Measurements from ENCODE around the gene ANGPTL2. TPM values are rescaled to one million over a fixed set of nuclear protein-coding genes. Genes with fewer than 3 reads are reported as not detected.

ANGPTL2 gene
- total RNA-seq, 1 donor from 2014 or later: 65.8 TPM

DNA sequence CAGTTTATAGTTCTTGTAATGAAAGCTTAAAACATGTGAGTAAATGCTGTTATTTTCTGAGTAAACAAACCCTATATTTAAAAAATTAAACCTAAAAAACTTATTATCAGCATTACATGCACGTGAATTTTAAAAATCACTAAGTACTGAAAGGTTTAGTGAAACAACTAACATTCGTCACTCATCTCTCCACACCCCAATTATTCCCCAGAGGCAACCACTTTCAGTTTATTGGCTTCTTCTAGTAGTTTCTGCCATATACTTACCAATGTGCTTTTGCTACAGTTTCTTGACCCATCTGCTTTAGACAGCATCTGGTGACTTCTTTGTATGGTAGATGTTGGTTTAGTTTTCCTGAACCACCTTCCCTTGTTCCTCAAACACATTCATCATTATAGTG is 58.1 kb downstream of the ANGPTL2 start:
- intact Hi-C loops (cut with DNase I): no loop called here
- no peak overlapping the region for H3K27ac ChIP-seq
- H3K4me3 ChIP-seq: no peak overlapping the region
- H3K4me1 ChIP-seq: peaks cover 10% of the 10 kb centered on the region
- H3K9me3 ChIP-seq: no peaks in the 10 kb centered on the region
- H3K36me3 ChIP-seq: no peaks in the 10 kb centered on the region
- no peak for DNase-seq (ENCODE audit: extremely low spot score in 2 of 2)
- TF ChIP-seq POLR2A (IDR thresholded peaks at IDR 0.05): no peak
- TF ChIP-seq, protein P1, sequence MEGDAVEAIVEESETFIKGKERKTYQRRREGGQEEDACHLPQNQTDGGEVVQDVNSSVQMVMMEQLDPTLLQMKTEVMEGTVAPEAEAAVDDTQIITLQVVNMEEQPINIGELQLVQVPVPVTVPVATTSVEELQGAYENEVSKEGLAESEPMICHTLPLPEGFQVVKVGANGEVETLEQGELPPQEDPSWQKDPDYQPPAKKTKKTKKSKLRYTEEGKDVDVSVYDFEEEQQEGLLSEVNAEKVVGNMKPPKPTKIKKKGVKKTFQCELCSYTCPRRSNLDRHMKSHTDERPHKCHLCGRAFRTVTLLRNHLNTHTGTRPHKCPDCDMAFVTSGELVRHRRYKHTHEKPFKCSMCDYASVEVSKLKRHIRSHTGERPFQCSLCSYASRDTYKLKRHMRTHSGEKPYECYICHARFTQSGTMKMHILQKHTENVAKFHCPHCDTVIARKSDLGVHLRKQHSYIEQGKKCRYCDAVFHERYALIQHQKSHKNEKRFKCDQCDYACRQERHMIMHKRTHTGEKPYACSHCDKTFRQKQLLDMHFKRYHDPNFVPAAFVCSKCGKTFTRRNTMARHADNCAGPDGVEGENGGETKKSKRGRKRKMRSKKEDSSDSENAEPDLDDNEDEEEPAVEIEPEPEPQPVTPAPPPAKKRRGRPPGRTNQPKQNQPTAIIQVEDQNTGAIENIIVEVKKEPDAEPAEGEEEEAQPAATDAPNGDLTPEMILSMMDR (IDR thresholded peaks at IDR 0.05): no peak
- no peak for TF ChIP-seq POLR2AphosphoS5 (IDR thresholded peaks at IDR 0.05; ENCODE audit: insufficient read depth in 1 of 2, low read depth in 1 of 2)
- no peaks in the 10 kb centered on the region for H3K27me3 ChIP-seq

DNA sequence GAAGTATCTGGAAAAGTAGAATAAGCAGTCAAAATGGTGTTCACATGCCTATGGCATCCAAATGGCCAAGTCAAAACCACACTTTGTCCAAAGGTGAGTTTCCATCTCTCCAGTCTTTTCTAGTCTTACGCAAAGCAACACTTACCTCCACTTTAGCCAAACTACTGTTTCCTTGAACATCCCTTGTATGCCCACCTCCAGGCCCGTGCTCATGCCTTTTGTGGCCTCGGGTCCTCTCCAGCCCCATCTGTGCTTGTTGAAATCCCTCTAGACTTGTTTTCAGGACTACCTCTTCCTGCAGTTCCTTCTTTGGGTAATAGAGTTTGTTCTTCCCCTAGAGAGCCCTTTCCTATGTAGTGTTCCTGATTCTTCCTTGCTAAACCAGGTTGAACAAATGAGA is 61.0 kb downstream of the ANGPTL2 start:
- Histone ChIP-seq H3K4me3 (no peak overlapping the region), H3K4me1 (peaks cover 25% of the 10 kb centered on the region), H3K27ac (no peak overlapping the region), H3K9me3 (no peaks in the 10 kb centered on the region), H3K36me3 (no peaks in the 10 kb centered on the region), H3K27me3 (no peaks in the 10 kb centered on the region)
- intact Hi-C loops (cut with DNase I): no loop called here
- no peak for DNase-seq (ENCODE audit: extremely low spot score in 2 of 2)
- TF ChIP-seq POLR2A (IDR thresholded peaks at IDR 0.05) (no peak), POLR2AphosphoS5 (IDR thresholded peaks at IDR 0.05; ENCODE audit: insufficient read depth in 1 of 2, low read depth in 1 of 2) (no peak)
- TF ChIP-seq, protein P1 (IDR thresholded peaks at IDR 0.05): no peak

DNA sequence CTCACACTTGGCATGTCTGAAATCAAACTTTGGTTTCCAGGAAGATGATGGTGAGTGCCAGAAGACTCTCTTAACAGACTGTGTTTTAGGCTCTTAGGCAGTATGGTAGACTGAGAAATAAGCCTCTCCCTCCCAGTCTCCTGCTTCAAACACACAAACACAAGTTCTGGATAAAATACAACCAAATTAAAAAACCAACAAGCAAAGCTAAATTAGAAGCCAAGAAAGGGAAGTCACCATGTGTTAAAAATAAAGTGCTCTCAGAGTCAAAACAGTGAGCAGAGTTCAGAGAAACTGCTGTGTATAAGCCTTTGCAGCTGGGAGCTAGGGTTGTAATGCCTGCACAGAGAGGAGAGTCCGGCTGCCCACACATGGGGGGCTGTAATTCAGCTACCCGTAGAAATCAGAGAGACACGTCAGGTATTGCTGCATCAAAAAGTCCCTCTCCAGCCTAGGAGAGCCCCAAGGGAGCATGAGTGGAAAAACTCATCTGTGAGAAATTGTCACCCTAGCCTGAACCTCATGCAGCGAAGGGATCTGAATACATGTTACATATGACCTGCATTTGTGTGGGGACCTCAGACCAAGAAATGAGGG is 62.6 kb downstream of the ANGPTL2 start:
- Histone ChIP-seq H3K36me3 (no peaks in the 10 kb centered on the region), H3K4me1 (peaks cover 25% of the 10 kb centered on the region)
- intact Hi-C loops (cut with DNase I): no loop called here

DNA sequence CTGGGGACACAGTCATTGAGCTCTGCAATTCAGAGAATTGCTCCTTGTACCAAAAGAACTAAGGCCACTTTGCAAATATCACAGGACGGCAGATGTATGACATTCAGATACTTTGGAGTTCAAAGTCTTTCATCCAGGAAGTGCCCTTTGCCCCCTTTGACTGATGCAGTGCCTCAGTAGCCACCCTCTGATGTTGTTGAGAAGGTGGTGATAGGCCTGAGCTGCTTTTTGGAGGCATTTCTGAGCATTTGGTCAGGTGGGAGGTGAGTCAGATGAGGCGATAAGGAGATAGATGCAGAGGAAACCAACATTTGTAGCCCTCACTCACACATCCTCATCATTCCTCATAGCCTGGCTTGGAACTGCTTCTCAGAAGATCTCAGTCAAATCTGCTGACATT is 63.4 kb downstream of the ANGPTL2 start:
- peak in 1 of 2 donors; percentile 65 for DNase-seq (ENCODE audit: extremely low spot score in 2 of 2)
- Histone ChIP-seq H3K36me3 (no peaks in the 10 kb centered on the region), H3K27me3 (no peaks in the 10 kb centered on the region), H3K9me3 (no peaks in the 10 kb centered on the region), H3K4me3 (no peak overlapping the region), H3K27ac (peak overlapping the region; percentile 49), H3K4me1 (peaks cover 33% of the 10 kb centered on the region)
- intact Hi-C loops (cut with DNase I): no loop called here
- TF ChIP-seq, protein P1 (IDR thresholded peaks at IDR 0.05): no peak
- TF ChIP-seq POLR2AphosphoS5 (IDR thresholded peaks at IDR 0.05; ENCODE audit: insufficient read depth in 1 of 2, low read depth in 1 of 2): no peak
- TF ChIP-seq POLR2A (IDR thresholded peaks at IDR 0.05): no peak

More for the DNA sequence above, 62.6 kb downstream of the ANGPTL2 start:
- TF ChIP-seq POLR2A (IDR thresholded peaks at IDR 0.05) (no peak), POLR2AphosphoS5 (IDR thresholded peaks at IDR 0.05; ENCODE audit: insufficient read depth in 1 of 2, low read depth in 1 of 2) (no peak)
- TF ChIP-seq, protein P1 (IDR thresholded peaks at IDR 0.05): no peak
- no peaks in the 10 kb centered on the region for H3K27me3 ChIP-seq
- peak overlapping the region; percentile 49 for H3K27ac ChIP-seq
- H3K4me3 ChIP-seq: no peak overlapping the region
- peak in 1 of 2 donors; percentile 82 for DNase-seq (ENCODE audit: extremely low spot score in 2 of 2)
- H3K9me3 ChIP-seq: no peaks in the 10 kb centered on the region

DNA sequence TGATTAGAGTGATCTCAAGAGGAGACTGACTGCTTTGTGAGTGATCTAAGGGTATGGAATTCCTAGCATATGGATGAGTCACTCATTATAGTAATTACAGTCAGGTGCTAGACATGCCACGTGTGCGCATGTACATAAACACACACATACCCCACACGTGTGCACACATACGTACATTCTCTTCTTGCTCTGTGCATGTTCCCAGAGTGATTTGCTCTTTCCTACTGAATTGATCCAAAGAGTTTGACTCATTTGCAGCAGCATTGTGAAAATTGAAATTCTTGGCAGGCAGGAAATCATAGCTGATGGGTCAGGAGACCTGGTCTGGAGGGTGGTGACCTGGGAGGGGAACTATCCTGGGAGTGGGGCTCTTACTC is 63.8 kb downstream of the ANGPTL2 start:
- DNase-seq (ENCODE audit: extremely low spot score in 2 of 2): peak in 1 of 2 donors; percentile 69
- Histone ChIP-seq H3K36me3 (no peaks in the 10 kb centered on the region), H3K27ac (peak overlapping the region; percentile 34), H3K9me3 (no peaks in the 10 kb centered on the region), H3K27me3 (no peaks in the 10 kb centered on the region), H3K4me1 (peaks cover 37% of the 10 kb centered on the region), H3K4me3 (no peak overlapping the region)
- TF ChIP-seq POLR2A (IDR thresholded peaks at IDR 0.05): no peak
- TF ChIP-seq POLR2AphosphoS5 (IDR thresholded peaks at IDR 0.05; ENCODE audit: insufficient read depth in 1 of 2, low read depth in 1 of 2): no peak
- TF ChIP-seq, protein P1 (IDR thresholded peaks at IDR 0.05): no peak
- intact Hi-C loops (cut with DNase I): no loop called here

Measured in vagina (tissue), 2 donors.